PC-9 (cell line): ENCODE data around the gene DYNLL2. TPM values are rescaled to one million over a fixed set of nuclear protein-coding genes. Genes with fewer than 3 reads are reported as not detected.

ENCODE experiments used
- Bru-seq: library from RNA; stranded (reverse); fragments of 400-500 nt; gene quantifications from one replicate; lab custom pipeline; 2021; lab: Mats Ljungman, UMichigan
- BruChase-seq, 2 experiments: library from RNA; stranded (reverse); fragments of 400-500 nt; gene quantifications; one replicate each; lab custom pipeline; 2021; lab: Mats Ljungman, UMichigan
- BruUV-seq: library from RNA; stranded (reverse); fragments of 400-500 nt; replicated peaks from 2 replicates; lab custom pipeline; 2021; lab: Mats Ljungman, UMichigan
- CTCF ChIA-PET: fragments of 300-600 bp; sonication (Branson Sonifier 250); formaldehyde crosslinking; loops from one replicate; lab custom pipeline; 2022; ENCODE audit warnings: antibody characterized with exemption; lab: Charles Lee
- POLR2A ChIA-PET: fragments of 300-600 bp; sonication (Branson Sonifier 250); formaldehyde crosslinking; loops from one replicate; lab custom pipeline; 2022; ENCODE audit warnings: antibody characterized with exemption; ENCODE audit not compliant: unreplicated experiment; lab: Charles Lee
- DNase-seq, 2 experiments: peaks; one replicate each; pipeline versions ENCODE4 v3.0.0 to v3.0.0-alpha.2; 2015 to 2022; ENCODE audit warnings: mixed read lengths in 1 of 2
- H2AFZ ChIP-seq: fragments of 200-600 bp; sonication (generic); 2 replicates; pipeline ENCODE4 v1.8.1; 2017; ENCODE audit warnings: antibody characterized with exemption
- H3F3A ChIP-seq: fragments of 200-600 bp; sonication (generic); 2 replicates; pipeline ENCODE4 v1.8.1; 2017; ENCODE audit warnings: antibody characterized with exemption, mild to moderate bottlenecking, low read depth; ENCODE audit not compliant: insufficient read depth
- H3K27ac ChIP-seq: fragments of 200-600 bp; sonication (generic); 2 replicates; pipeline ENCODE4 v1.6.1; 2016; ENCODE audit warnings: mixed run types
- H3K27me3 ChIP-seq: fragments of 200-600 bp; sonication (generic); 2 replicates; pipeline ENCODE4 v1.6.1; 2016; ENCODE audit warnings: low read depth, mixed run types; ENCODE audit not compliant: insufficient read depth
- H3K36me3 ChIP-seq: fragments of 200-600 bp; sonication (generic); 2 replicates; pipeline ENCODE4 v1.6.1; 2016; ENCODE audit warnings: low read depth, mixed run types
- H3K4me1 ChIP-seq: fragments of 200-600 bp; sonication (generic); replicated peaks from 2 replicates; pipeline ENCODE4 v1.6.1; 2016; ENCODE audit warnings: mixed run types; ENCODE audit not compliant: insufficient read depth
- H3K4me2 ChIP-seq: fragments of 200-600 bp; sonication (generic); 2 replicates; pipeline ENCODE4 v1.6.1; 2017; ENCODE audit warnings: mixed run types
- H3K4me3 ChIP-seq: fragments of 200-600 bp; sonication (generic); 2 replicates; pipeline ENCODE4 v1.6.1; 2016; ENCODE audit warnings: mixed run types
- H3K79me2 ChIP-seq: fragments of 200-600 bp; sonication (generic); 2 replicates; pipeline ENCODE4 v1.6.1; 2017; ENCODE audit warnings: low read depth, mixed run types
- H3K9me2 ChIP-seq: fragments of 200-600 bp; sonication (generic); 2 replicates; pipeline ENCODE4 v1.8.1; 2017; ENCODE audit warnings: mild to moderate bottlenecking; ENCODE audit not compliant: insufficient read depth
- H3K9me3 ChIP-seq: fragments of 200-600 bp; sonication (generic); 2 replicates; pipeline ENCODE4 v1.8.1; 2016; ENCODE audit warnings: low read depth; ENCODE audit not compliant: insufficient read depth
- H4K20me1 ChIP-seq: fragments of 200-600 bp; sonication (generic); 2 replicates; pipeline ENCODE4 v1.8.1; 2017; ENCODE audit not compliant: insufficient read depth
- EZH2 ChIP-seq: fragments of 200-600 bp; sonication (generic); IDR thresholded peaks from 2 replicates; pipeline ENCODE4 v1.8.0; 2017; ENCODE audit warnings: antibody characterized with exemption, low read depth
- intact Hi-C: fragments of 100-400 bp; cut with micrococcal nuclease; formaldehyde crosslinking; loops from one replicate; pipeline ENCODE4 v1.10.0; 2022; ENCODE audit not compliant: unreplicated experiment
- long read RNA-seq: library from polyadenylated mRNA; stranded (forward); transcript quantifications from one replicate; pipeline ENCODE4 v2.0.0, GENCODE V29; 2022
- total RNA-seq: library from RNA; stranded (reverse); gene quantifications from 2 replicates; pipeline ENCODE4 v1.2.3, GENCODE V29; 2021
- TF ChIP-seq, protein P1 (sequence below): fragments of 200-600 bp; sonication (generic); conservative IDR thresholded peaks from 2 replicates; pipeline ENCODE4 v1.6.1; 2017; ENCODE audit warnings: mixed run types, antibody characterized with exemption, mild to moderate bottlenecking, moderate library complexity

Gene DYNLL2
- total RNA-seq (29.3 and 36.2 TPM in 2 replicates), Bru-seq, nascent RNA (percentile 87 among the genes with signal in this experiment), BruChase-seq, experiment 1, labeled RNA remaining after a 2-hour chase (percentile 95 among the genes with signal in this experiment), BruChase-seq, experiment 2, labeled RNA remaining after a 6-hour chase (percentile 96 among the genes with signal in this experiment)
- long read RNA-seq, full-length matches to known transcripts = 1 of 24 reads
- long read RNA-seq, partial matches to known transcripts = 22 of 24 reads
- long read RNA-seq, other reads (novel, unspliced or antisense) = 1 of 24 reads

DNA sequence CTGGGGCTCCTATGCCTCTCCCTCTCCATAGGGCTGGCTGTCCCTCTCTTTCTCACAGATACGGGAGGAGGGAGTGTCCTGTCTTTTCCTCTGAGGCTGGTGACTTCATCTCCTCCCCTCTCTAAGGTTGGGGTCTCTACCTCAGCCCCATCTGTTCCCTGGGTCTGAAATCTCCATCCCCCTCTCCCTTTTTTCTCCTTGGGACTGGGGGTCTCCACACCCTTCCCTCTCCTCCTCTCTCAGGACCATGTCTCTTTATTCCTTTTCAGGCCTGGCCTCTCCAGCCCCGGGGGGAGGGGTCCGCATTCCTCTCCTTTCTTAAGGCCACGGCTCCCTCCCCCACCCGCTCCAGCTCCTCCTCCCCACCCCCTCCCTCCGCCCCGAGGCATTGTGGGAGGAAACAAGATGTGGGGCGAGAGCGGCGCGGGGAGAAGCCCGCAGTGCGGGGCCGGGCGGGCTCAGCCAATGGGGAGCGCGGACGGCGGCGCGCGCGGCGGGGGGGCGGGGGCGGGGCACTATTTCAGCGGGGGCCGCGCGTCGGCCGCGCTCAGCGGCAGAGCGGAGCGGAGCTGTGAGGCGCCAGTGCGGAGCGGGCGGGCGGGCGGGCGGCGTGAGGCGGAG, at the start of gene DYNLL2:
TSS of gene DYNLL2 (plus strand) at position 550 of the 621 bp plus-strand sequence. CDS start 3,672 bp downstream, outside the sequence.
- Histone ChIP-seq H3F3A (peaks cover 10% of the 10 kb centered on the region; the same call in 1 of the 2 replicates), H3K4me1 (peaks cover 17% of the 10 kb centered on the region), H3K9me3 (no peaks in the 10 kb centered on the region), H3K27ac (no peak within 1 kb of the TSS), H3K79me2 (peaks cover 46% of the 10 kb centered on the region), H3K36me3 (peaks cover 29% of the 10 kb centered on the region), H2AFZ (peak within 1 kb of the TSS; percentile 79), H3K4me2 (peak within 1 kb of the TSS; percentile 93), H3K27me3 (peaks cover 5% of the 10 kb centered on the region; the same call in 1 of the 2 replicates), H3K4me3 (peak within 1 kb of the TSS; percentile 86), H3K9me2 (no peaks in the 10 kb centered on the region), H4K20me1 (peaks cover 40% of the 10 kb centered on the region)
- CTCF ChIA-PET = interaction anchor here (0.5 to 1.1 kb wide), 5 partner anchors 18 to 94 kb away, joined by 3 to 6 read pairs (median 4); no protein-coding TSS in a partner anchor
- peak; percentile 64 to 86 for DNase-seq
- no peak for TF ChIP-seq EZH2
- TF ChIP-seq, protein P1, sequence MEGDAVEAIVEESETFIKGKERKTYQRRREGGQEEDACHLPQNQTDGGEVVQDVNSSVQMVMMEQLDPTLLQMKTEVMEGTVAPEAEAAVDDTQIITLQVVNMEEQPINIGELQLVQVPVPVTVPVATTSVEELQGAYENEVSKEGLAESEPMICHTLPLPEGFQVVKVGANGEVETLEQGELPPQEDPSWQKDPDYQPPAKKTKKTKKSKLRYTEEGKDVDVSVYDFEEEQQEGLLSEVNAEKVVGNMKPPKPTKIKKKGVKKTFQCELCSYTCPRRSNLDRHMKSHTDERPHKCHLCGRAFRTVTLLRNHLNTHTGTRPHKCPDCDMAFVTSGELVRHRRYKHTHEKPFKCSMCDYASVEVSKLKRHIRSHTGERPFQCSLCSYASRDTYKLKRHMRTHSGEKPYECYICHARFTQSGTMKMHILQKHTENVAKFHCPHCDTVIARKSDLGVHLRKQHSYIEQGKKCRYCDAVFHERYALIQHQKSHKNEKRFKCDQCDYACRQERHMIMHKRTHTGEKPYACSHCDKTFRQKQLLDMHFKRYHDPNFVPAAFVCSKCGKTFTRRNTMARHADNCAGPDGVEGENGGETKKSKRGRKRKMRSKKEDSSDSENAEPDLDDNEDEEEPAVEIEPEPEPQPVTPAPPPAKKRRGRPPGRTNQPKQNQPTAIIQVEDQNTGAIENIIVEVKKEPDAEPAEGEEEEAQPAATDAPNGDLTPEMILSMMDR = no peak
- POLR2A ChIA-PET = interaction anchor here (0.6 to 0.7 kb wide), 5 partner anchors 75 to 270 kb away, joined by 5 to 20 read pairs (median 8); no protein-coding TSS in a partner anchor
- no TSS peak for BruUV-seq
- intact Hi-C loops = loop anchor here (5.0 to 10.0 kb wide), 2 partner anchors 61 to 228 kb away; partner anchors contain the start of gene MRPS23

DNA sequence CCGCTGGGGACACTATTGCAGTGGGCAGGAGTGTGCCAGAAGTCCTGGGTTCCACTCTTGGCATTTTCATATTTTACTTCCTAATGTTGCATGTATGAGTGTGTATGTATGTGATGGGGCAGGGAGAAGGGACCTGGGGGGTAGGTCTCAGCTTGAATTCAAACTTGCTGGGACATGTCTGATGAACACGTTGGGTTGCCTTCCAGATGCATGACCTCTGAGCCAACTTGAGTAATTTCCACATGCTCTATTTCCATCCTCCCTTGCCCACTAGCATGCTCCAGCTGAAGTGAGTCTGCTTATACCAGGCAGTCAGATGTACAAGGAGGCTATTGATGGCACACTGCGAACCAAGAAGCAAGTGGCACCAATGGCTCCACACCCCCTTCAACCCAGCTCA, 43.2 kb upstream of the DYNLL2 start:
- H3K9me3 ChIP-seq = no peaks in the 10 kb centered on the region; the same call in 1 of the 2 replicates
- H3K79me2 ChIP-seq = no peaks in the 10 kb centered on the region
- H3K9me2 ChIP-seq = no peaks in the 10 kb centered on the region
- no peak overlapping the region for H3K4me3 ChIP-seq
- ChIA-PET POLR2A (no interaction called here), CTCF (no interaction called here)
- no peaks in the 10 kb centered on the region for H3F3A ChIP-seq
- H3K27ac ChIP-seq = no peak overlapping the region
- intact Hi-C loops = no loop called here
- no peak for DNase-seq
- BruUV-seq = no TSS peak
- no peak overlapping the region for H3K4me2 ChIP-seq
- no peaks in the 10 kb centered on the region for H3K36me3 ChIP-seq
- H4K20me1 ChIP-seq = no peaks in the 10 kb centered on the region
- TF ChIP-seq, protein P1 = no peak
- H3K4me1 ChIP-seq = no peaks in the 10 kb centered on the region
- H2AFZ ChIP-seq = no peak overlapping the region
- H3K27me3 ChIP-seq = no peaks in the 10 kb centered on the region

DNA sequence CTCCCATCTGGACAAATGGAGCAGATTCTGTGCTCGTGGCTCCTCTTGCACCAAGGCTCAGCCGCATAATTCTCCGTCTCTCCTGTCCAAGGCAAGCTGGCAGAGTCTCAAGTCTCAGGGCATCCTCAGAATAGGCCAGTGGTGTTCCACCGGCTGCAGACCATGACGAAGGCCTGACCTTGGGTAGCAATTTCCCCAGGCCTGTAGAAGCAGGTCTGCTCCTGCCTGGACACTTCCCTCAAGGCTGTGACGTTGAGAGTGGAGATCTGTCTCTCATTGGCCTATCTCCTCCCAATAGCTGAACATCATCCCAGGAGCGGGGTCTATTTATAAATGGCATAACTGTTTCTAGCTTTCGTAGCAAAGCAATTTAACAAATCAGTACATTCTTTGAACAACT, 42.8 kb upstream of the DYNLL2 start:
- intact Hi-C loops = no loop called here
- Histone ChIP-seq H3K36me3 (no peaks in the 10 kb centered on the region), H3K4me1 (no peaks in the 10 kb centered on the region), H4K20me1 (no peaks in the 10 kb centered on the region), H3K9me3 (no peaks in the 10 kb centered on the region; the same call in 1 of the 2 replicates), H3K9me2 (no peaks in the 10 kb centered on the region), H3F3A (no peaks in the 10 kb centered on the region), H3K4me2 (no peak overlapping the region), H3K27me3 (no peaks in the 10 kb centered on the region), H3K4me3 (no peak overlapping the region), H3K27ac (no peak overlapping the region), H3K79me2 (no peaks in the 10 kb centered on the region), H2AFZ (no peak overlapping the region)
- no TSS peak for BruUV-seq
- DNase-seq = no peak
- ChIA-PET POLR2A (no interaction called here), CTCF (no interaction called here)
- TF ChIP-seq, protein P1 = no peak
- no peak for TF ChIP-seq EZH2
